GM18867 (cell line): Measurements from ENCODE around the gene PDE5A.

Source experiments
- ATAC-seq: cut with Tn5 transposase; IDR thresholded peaks from one replicate; pipeline ENCODE4 v1.9.1; 2021; ENCODE audit warnings: mild to moderate bottlenecking, moderate library complexity; ENCODE audit not compliant: unreplicated experiment

The PDE5A gene

DNA sequence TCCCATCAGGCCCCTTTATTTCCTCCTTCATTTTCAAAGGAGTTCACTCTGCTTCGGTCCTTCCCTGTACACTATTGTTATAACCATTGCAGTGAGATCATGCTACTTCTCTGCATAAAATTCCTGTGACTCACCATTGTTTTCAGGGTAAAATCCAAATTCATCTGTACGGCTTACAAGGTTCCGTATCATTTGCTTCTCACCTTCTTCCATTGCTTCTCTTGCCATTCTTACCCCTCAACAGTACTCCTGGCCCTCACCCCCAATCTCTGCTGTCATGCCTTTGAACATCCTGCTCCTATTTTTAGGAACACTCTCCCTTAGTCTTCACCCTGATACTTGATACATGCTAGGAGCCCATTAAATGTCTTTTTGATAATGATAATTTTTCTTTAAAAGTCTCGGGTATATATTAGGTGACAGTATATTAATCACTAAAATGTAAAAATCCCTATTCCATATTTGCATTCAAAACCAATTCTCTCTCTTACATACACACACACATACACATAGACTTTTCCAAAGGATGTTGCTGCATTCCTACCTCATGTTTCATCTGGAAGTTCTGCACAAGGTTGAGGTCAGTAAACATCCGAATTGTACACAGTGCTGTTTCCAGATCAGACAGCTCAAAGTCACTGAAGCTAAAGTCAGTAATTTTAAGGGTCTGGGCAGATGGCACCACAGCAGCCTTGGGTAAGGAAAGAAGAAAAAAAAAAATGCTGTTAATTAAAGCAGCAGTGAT, 103.4 kb downstream of the PDE5A start:
- no peak for ATAC-seq

DNA sequence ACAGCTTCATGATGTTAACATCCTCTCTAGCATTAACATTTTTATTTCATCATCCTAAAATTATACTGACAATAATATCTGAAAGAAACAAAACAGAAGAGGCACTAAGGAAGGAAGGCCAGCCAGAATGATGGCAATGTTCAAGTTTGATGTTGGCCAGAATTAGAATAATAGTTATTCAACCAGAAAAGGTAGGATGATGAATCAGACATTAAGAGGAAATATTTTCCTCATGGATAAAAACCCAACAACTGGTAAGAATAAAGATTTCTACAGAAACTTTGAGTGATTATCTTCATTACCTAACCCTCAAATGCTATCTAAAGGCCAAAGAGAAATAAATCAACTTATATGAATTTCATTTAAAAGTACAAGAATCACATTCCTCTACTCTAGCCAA, 105.2 kb downstream of the PDE5A start:
- ATAC-seq, result no peak

DNA sequence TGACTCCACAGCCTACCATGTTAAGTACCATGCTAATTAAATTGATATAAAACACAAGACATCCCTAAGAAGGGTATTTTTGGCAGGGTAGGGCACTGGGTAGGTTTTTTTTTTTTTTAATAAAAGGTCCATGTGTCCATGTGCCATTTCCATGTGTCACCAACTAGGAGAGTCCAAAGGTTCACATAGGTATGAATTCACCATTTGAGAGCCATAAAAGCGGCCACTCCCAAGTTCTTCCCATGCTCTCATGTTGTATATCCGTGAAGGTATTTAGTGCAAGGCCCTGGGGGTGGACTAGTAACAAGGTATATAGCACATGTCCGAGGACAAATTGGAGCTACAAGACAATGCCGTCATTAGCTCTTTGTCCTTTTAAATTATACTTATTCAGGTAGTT, 107.3 kb downstream of the PDE5A start:
- no peak for ATAC-seq

DNA sequence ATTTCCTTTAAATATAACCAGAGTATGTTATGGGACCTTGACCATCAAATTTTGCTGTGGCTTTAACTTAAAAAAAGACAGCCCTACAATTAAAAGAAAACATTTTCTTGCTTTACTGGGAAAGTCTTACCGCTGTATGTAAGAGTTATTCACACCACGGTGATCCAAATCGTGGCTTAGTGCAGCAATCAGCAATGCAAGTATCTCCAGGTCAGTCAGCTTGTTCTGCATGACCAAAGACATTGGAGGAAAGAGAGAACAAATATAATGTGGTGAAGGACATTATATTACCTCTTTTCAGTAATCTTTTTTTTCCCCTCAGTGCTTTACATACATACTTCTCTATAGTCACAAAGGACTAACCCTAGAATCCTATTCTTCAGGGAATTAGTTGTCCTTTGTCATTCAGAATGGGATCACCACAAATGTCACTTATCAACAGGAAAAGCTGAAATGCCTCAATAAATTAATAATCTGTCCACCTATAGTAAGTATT, 109.6 kb downstream of the PDE5A start:
- ATAC-seq, result no peak

DNA sequence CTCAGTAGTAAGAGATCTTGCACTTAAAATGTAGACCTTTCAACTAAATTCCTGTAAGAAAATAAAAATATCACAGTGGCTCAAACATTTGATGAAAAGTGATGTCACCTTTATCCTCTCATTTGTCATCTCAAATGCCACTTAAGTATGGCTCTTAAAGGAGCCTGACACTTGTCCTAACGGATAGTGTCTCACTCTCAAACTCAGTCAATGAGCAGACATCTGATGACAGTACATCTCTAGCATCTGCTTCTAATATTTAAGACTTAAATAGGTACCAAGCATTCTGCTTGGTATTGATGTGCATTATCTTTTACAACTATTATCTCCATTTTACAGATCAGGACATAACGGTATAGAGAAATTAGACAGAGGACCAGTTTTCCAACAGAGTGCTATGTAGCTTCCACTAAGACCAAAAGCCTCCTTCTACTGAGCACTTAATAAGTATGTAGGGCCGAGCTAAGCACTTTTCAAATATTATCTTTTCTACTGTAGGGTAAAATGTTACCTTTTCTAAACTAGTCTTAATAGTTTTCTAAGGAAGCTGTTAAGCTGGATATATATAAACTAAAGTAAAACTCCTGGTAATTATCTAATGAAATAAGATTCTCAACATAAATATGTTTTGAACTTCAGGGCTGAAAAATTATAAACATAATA, 110.2 kb downstream of the PDE5A start:
- no peak for ATAC-seq

DNA sequence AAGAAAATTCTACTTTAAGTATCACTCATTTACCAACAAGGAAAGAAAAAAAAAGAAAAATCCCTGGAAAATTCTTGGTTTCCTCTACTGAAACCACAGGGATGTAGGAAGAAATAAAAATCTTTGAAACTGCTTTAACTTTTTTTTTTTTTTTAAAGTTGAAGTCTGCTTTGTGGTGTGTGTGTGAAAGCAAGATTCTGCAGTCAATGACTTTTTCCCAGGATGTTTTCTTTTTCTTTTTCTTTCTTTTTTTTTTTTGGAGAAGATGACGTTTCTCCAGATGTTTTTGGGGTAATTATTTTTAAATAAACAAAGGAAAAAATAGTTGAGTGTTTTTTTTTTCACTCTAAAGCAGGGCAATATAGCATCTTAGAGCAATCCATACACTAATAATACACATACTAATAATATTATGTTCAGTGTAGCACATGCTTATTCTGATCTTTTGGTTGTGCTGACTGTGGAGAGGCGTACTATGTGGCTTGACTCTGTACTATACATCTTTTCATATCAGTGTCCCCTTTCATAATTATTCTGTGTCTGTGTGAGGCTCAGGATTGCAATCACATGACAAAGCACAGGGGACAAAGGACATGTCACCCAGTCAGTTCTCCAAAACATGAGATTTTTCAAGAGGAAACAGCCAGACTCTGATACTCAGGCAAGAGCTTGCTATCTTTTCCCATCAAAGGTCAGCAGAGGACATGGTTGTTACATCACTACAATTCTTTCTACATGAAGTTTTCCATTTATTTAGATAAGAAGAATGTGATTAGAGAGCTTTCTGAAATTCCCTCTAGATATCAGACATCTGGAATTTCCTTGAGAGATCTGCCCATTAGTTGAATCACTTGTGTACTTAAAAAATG, 111.0 kb downstream of the PDE5A start:
- no peak for ATAC-seq

DNA sequence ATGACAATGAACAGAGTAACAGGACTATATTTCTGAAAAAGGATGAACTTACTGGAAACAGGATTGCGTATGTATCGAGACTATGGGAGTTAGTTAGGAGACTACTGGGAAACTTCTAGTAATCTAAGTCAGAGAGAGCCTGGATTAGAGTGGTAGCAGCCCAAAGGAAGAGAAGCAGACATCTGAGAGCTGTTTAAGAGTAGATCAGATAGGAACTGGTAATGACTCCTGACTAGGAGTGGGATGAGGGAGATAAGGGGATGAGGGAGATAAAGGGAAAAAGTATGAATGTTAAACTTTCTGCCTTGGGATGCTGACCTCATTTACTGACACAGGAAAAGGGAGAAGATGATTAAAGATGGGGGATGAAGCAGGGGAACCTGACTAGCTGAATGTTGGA, 116.2 kb downstream of the PDE5A start:
- no peak for ATAC-seq

DNA sequence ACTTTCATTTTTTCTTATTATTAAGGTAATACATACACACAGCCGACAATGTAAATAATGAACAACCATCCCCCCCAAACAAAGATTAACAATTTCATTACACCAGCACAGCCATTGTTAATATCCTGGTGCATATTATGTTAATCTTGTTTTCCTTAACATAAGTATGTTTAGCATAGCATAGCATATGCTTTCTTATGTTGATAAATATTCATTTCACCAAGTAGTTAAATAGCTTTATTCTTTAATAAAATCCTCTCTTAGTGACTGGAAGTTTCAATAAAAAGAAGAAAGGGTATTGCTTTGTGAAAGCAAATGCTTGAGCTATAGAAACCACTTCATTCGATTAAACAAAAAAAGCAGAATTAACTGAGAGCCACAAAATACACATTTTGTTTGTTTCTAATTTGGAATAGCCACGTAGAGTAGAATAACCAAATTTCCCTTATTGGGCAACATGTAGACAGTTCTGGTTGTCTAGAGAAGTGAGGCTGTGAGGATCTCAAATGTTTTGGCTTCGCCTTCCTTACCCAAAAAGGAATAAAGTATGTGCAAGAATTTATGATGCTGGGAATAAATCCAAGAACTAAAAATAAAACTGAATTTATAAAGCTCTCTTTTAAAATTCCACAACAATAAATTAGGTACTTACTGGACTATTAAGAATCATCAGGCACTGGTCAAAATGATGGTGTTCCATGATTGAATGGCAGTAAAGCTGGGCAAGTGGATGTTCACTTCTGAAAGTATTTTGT, 118.0 kb downstream of the PDE5A start:
- ATAC-seq, result no peak

DNA sequence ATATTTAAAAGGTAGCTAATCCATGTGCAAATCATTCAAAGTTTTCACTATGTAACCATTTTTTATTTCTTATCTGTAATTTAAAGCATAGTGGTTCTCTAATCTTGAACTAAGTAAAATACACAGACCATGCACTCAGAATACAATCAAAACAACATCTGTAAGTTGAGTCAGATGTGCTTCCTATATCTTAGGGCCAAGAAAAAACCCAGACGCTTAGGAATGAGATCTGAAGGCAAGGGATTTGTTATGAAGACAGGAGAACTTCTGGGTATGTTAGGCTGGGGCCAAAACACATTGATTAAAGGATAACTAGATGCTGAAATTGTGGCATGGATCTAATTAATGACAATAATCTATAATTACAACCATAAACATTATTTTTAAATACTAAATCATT, 120.3 kb downstream of the PDE5A start:
- ATAC-seq, result no peak

DNA sequence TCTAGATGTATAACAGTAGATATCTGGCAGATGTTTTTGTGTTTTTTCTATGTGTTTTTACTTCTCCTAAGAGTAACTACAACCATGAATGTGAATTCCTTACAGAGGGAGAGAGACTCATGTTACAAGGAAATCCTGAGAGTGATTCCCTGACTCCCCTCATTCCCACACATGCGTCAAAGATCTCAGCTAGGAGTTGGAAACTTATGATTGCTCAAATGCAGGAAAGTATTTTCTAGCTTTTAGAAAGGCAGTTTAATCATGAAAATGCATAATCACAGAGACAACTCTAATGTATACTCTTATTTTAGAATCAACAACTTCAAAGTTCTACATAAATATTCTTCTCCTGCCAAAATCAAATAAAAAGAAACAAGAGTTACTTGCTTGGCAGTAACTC, 121.8 kb downstream of the PDE5A start:
- ATAC-seq, result no peak

DNA sequence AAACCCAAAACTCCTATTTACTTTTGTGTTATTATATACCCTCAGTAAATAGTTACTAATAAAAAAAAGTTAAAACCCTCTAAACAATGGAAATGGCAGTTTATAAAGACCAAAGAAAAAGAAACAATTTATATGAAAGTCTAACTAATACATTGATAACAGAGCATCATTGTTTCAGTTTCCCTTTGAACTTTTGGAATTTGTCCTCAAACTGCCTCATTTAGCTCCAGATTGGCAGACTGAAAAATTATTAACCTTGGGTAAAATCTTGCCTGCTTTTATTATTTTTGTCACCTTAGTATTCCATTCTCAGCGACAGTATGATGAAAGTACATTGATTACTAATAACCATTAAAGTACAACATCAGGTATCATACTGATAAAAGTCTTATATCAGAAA, 124.0 kb downstream of the PDE5A start:
- no peak for ATAC-seq

DNA sequence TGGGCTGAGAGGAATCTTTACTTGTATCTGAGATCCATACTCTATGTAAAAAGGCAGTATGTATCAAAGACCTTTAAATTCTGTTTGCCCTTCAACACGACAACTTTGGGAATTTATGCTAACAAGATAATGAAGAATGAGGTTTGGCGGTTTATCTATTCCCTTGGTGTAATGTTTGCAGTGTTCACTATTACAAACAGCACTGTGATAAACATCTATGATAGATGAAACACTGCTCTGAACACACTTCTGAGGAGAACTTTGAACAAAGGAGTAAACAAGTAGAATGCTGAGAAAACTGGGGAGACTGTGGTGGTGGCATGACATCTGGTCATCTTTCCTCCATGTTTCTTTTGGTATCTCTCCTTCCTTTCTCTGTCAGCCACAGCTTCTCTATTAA, 126.9 kb downstream of the PDE5A start:
- ATAC-seq, result no peak

DNA sequence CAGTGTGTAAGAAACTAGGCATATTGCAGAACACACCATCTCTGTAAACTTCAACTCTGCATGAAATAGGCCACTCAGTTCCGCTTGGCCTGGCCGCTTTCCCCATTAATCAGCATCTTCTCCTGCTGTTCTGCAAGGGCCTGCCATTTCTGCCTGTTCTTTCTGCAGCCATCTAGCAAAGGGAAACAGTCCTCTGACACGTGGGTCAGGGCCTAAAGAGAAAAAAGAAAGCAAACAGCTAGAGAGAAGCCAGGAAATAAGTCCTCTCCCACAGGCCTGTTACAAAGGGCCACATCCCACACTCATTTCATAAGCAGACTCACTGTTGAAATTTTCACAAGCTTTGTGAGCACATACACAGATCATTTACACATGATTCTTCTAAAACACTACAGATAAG, 130.1 kb downstream of the PDE5A start:
- no peak for ATAC-seq

DNA sequence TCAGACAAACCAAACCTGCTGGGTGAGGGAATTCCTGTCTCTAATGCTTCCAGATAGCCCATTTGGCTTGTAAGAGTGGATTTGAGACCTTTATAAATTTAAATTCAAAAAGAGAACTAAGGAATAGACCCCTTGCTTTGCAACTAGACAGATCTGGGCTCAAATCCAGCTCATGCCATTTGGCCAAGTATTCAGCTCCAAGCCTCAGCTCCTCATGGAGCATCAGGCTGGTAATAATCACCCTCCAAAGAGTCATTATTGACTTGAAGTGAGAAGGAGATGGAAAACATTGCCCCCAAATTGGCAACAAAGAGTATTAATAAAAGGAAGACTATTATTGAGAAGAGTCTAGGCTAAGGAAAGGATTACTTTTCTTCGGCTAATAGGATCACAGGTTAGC, 134.7 kb downstream of the PDE5A start:
- ATAC-seq, result no peak

DNA sequence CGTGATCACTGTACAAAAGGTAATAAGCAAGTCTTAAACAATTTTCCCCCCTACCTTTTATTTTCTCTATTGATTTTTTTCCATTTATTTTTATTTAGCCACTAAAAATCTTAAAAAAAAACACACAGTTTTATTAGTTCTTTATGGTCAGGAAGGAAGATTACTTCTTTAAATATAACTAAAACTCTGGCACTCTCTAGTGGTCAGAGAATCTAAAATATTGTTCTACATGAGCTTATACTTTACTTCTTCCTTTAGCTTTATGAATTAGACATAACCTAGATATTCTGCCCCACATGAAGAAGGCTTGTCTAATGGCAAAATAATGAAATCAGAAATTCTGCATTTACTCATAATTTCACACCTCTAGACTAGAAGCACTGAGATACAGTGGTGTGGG, 135.2 kb downstream of the PDE5A start:
- no peak for ATAC-seq

DNA sequence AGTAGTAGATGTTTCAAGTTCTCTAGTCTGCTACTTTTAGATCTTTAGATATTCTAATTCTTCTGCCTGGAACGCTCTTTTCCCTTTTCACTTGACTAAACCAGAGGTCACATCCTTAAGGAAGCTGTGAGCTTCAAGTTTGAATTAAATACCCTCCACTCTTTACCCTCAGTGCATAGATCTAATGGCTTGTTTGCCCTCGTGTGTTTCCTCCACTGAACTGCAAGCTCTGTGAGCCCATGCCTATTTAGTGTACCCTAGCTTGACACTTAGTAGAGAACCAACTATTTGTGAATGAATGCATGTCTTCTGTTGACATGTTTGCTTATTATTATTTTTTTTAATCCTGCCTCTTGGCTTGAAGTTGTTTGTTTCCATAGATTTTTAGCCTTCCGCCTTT, 138.3 kb downstream of the PDE5A start:
- peak; percentile 56 for ATAC-seq

DNA sequence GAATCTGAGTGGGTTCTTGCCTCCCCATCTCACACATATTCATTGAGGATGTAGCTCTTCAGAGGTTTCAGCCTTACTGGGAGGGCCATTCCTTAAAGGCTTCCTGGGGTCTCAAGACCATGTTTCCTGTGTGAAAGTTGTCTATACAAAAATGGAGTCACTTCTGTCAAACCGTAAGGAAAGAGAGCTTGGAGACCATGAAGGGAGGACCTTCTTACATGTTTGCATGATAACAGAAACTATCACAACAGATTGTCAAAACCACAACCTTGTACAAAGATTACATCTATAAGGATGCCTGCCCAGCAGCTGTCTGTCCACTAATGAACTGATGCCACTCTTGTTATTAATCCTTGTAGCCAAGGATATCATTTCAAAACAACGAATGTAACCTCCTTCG, 139.3 kb downstream of the PDE5A start:
- no peak for ATAC-seq

DNA sequence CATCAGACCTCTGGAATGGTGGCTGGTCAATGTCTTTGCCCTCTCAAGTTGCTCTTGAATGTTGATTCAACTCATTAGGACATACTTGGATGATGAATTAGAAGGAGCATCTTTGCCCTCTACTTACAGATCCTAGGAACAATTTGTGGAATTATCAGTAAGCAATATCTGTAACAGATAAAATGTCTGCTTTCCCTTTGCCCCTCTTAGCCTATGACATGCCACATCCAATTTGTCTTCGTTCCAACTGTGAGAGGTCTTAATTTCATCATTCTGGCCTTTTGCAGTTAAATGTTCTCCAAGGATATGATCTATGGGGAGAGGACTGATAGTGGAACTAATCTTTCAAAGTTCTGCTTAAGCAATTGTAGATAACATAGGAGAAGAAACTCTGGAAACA, 148.3 kb downstream of the PDE5A start:
- no peak for ATAC-seq

DNA sequence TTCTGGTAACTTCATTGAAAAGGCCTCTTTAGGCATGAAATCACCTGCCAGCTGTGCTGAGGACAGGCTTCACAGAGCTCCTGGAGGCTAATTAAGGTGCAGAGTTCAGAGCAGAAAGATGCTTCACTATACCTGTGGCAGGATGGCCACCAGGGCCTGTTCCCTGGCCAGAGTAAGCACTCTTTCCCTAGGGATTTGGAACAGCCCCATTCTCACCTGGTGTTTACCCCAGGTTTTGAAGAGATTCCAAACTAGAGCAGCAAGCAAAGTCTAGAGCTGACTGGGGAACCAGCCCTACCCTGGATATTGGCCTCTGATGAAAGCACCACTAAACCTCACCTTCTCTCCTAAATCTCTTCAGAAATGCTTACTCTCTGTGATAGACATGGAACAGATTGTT, 148.8 kb downstream of the PDE5A start:
- no peak for ATAC-seq

DNA sequence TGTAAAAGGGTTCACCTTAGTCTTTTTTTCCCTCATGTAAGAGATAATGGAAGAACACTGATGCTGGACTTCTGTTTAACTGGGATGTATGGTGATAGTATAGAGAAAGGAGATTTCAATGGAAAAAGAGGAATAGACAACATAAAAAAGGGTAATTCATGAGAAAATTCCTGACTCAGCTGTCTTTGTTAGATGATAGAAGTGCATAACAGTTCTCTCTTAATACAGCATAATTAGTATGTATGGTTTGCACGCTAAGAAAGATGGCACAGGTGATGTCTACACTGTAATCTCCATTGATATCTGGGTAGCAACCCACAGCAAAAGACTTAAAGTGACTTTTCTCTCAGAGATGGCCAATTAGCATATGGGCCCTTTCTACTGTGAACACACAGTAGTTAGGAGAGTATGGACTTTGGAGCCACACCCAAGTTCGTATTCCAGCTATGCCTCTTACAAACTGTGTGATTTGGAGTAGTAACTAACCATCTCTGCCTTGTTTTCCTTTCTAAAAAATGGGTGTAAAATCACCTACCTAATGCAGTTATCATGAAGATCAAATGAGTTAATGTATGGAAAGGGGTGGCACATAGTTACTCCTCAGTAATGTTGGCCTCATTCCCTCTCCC, 149.3 kb downstream of the PDE5A start:
- no peak for ATAC-seq
